Stimulated activated CD8-positive, alpha-beta memory T cell treated with anti-CD3 and anti-CD28 coated beads, Interleukin-15, amount 100 ng/mL, for 24 hours (primary cell): ENCODE measurements around the gene NKD1.

Experiments
- DNase-seq: peaks from one replicate; pipeline ENCODE4 v3.0.0-alpha.2; 2020; ENCODE audit warnings: low read depth

Gene NKD1

DNA sequence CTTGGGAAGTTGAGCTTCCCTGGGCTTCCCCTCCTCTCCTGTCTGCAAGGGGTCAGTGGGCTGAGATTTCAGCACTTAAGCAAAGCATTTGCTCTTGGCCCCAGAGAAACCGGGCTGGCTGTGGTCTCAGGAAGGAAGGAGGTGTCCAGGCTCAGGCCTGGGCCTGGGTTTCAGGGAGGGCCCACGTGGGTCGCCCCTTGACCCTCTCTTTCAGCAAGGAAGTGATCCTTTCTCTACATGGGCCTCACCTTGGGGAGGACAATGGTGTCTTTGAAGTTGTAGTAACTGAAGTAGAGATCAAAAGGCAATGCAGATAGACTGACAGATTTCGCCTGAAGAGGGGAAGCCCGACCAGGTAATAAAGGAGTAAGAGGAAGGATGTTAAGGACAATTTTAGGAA is 147.9 kb downstream of the NKD1 start:
- no peak for DNase-seq

DNA sequence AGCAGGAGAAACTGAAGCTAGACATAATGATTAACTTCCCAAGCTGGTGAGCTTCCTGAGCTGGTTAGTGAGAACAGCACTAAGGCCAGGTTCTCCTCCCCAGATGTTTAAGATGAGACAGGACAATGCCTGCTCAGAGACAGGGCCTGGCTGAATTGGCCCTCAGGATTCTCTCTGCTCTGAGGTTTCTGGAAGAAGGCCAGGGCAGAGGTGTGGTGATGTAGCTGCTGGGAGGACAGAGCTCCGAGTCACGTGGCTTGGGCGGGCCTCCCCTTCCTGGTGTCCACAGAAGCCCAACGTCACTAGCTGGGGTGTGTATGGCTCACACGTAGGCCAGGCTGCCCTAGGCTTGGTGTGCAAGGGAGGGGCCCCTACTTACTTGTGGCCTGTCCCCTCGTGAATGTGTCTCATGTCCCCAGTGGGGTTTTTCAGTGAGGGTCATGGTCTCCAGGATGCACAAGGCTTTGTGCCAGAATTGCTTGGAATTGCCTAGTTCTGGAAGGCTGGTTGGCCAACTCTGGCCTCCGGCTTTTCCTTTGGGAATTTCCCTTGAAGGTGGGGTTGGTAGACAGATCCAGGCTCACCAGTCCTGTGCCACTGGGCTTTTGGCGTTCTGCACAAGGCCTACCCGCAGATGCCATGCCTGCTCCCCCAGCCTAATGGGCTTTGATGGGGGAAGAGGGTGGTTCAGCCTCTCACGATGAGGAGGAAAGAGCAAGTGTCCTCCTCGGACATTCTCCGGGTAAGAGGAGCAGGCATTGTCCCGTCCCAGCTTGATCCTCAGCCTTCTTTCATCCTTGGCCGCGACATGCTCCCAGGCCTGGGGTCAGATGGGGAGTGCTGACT is 148.6 kb downstream of the NKD1 start:
- DNase-seq, result no peak

GRCh38 chr16:50697421-50697715 is 149.2 kb downstream of the NKD1 start:
- no peak for DNase-seq

- no peak for DNase-seq
These were observed 149.9 kb downstream of the NKD1 start for GRCh38 chr16:50697881-50698767.
